ENCODE data around the gene USP35. TPM values are rescaled to one million over a fixed set of nuclear protein-coding genes. Genes with fewer than 3 reads are reported as not detected.

USP35 gene
- polyA plus RNA-seq, 1 of the 3 experiments (the other 2 are of a cell fraction), result 8.4 TPM

DNA sequence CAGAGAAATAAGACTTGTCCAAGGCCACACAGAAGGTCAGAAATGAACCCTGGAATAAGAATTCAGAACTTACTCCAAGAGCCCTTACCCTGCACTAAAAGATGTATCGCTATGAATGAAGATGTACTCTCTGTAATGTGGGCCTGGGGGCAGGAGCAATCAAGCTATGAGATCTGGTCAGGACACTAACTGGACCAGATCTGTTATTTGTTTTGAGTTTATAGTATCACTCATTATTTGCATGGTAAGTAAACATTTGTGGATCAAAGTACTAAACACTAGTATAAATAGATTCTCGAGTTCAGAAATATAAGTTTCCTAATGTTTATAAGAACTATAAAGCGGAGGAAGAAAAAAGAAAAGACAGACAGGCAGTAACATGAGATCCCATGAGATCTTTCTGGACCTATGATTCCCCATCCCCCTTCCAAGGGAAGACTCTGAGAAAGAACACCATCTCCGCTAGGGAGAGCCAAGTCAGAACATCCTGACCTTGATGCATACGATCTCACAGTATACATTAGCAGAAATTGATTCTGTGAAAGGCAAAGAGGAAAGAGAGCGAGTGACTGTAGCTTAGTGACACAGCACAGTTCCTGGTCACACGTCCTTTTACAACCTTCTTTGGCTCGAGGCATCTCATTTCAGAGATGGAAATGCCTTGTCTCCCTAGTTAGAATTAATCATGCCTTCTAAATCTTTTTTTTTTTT lies 71.2 kb downstream of the USP35 start:
- ChIA-PET CTCF (interaction anchor here (1.2 kb wide), 1 partner anchor 8 kb away, joined by 5 read pairs; no protein-coding TSS in a partner anchor), POLR2A (no interaction called here)
- WGBS (ENCODE audit: low lambda C conversion rate), result 82% methylated on average over 8 of the region's 8 CpGs
- DNase-seq, result no peak
- H3K4me3 ChIP-seq (ENCODE audit: low read depth in 2 of 2, low read length in 1 of 2), result no peak overlapping the region
- H3K9me2 ChIP-seq, result no peaks in the 10 kb centered on the region
- no peak overlapping the region for H2AFZ ChIP-seq (ENCODE audit: low read depth)
- H3K79me2 ChIP-seq (ENCODE audit: insufficient read depth), result no peaks in the 10 kb centered on the region
- TF ChIP-seq USF1 (IDR thresholded peaks at IDR 0.05; ENCODE audit: borderline replicate concordance, low read depth), result no peak
- TF ChIP-seq RCOR1 (IDR thresholded peaks at IDR 0.05; ENCODE audit: low read length), result no peak
- no peak for TF ChIP-seq RAD21 (IDR thresholded peaks at IDR 0.05; ENCODE audit: low read length)
- TF ChIP-seq NFIC (IDR thresholded peaks at IDR 0.05; ENCODE audit: borderline replicate concordance), result no peak
- no peak for TF ChIP-seq NRF1 (IDR thresholded peaks at IDR 0.05; ENCODE audit: low read depth, low read length)
- no peak for TF ChIP-seq EZH2phosphoT487 (IDR thresholded peaks at IDR 0.05; ENCODE audit: borderline replicate concordance, low read depth)
- no peak for TF ChIP-seq FOXM1 (IDR thresholded peaks at IDR 0.05; ENCODE audit: low read depth)
- TF ChIP-seq, protein P1, sequence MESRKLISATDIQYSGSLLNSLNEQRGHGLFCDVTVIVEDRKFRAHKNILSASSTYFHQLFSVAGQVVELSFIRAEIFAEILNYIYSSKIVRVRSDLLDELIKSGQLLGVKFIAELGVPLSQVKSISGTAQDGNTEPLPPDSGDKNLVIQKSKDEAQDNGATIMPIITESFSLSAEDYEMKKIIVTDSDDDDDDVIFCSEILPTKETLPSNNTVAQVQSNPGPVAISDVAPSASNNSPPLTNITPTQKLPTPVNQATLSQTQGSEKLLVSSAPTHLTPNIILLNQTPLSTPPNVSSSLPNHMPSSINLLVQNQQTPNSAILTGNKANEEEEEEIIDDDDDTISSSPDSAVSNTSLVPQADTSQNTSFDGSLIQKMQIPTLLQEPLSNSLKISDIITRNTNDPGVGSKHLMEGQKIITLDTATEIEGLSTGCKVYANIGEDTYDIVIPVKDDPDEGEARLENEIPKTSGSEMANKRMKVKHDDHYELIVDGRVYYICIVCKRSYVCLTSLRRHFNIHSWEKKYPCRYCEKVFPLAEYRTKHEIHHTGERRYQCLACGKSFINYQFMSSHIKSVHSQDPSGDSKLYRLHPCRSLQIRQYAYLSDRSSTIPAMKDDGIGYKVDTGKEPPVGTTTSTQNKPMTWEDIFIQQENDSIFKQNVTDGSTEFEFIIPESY (IDR thresholded peaks at IDR 0.05; ENCODE audit: borderline replicate concordance, low read depth), result no peak
- no peak for TF ChIP-seq ELF1 (IDR thresholded peaks at IDR 0.05)
- TF ChIP-seq GATA2 (CRISPR knock-in tag; IDR thresholded peaks at IDR 0.05), result no peak
- TF ChIP-seq TAF1 (IDR thresholded peaks at IDR 0.05; ENCODE audit: borderline replicate concordance, low read depth, low read length), result no peak
- TF ChIP-seq CHD2 (IDR thresholded peaks at IDR 0.05; ENCODE audit: low read length, partially characterized antibody), result no peak
- TF ChIP-seq, protein P2, sequence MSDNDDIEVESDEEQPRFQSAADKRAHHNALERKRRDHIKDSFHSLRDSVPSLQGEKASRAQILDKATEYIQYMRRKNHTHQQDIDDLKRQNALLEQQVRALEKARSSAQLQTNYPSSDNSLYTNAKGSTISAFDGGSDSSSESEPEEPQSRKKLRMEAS (IDR thresholded peaks at IDR 0.05; ENCODE audit: low read depth), result no peak
- TF ChIP-seq PBX3 (IDR thresholded peaks at IDR 0.05), result no peak
- TF ChIP-seq USF2 (IDR thresholded peaks at IDR 0.05; ENCODE audit: borderline replicate concordance, low read depth, low read length), result no peak
- no peak for TF ChIP-seq SIN3A (IDR thresholded peaks at IDR 0.05; ENCODE audit: borderline replicate concordance, low read depth, low read length)
- no peak for TF ChIP-seq POLR2AphosphoS5 (IDR thresholded peaks at IDR 0.05; ENCODE audit: low read depth, low read length)
- no peak overlapping the region for H3K9ac ChIP-seq
- no peaks in the 10 kb centered on the region for H4K20me1 ChIP-seq (ENCODE audit: insufficient read depth)
- H3K36me3 ChIP-seq (replicated peaks in 1 of 2; ENCODE audit: control insufficient read depth in 1 of 2, insufficient read depth in 2 of 2, low read length in 1 of 2), result no peaks in the 10 kb centered on the region
- no peaks in the 10 kb centered on the region for H3F3A ChIP-seq (replicated peaks; ENCODE audit: insufficient read depth)
- no peaks in the 10 kb centered on the region for H3K9me3 ChIP-seq
- H3K27me3 ChIP-seq (ENCODE audit: insufficient read depth), result no peaks in the 10 kb centered on the region
- H3K4me1 ChIP-seq (ENCODE audit: control insufficient read depth in 1 of 2, insufficient read depth in 2 of 2, low read depth in 1 of 2, low read length in 1 of 2), result peaks cover 6 to 24% of the 10 kb centered on the region in 2 experiments; a peak in 2 of 4 replicates
- no peak overlapping the region; a peak in 1 of 4 replicates for H3K27ac ChIP-seq (ENCODE audit: low read depth in 2 of 2, low read length in 1 of 2)
- H3K4me2 ChIP-seq, result no peak overlapping the region

All from SK-N-SH (cell line).